Pulmonary artery endothelial cell (primary cell): ENCODE measurements around the gene RSL1D1. TPM values are rescaled to one million over a fixed set of nuclear protein-coding genes. Genes with fewer than 3 reads are reported as not detected.
"Not testable (repeated sequence)": the region's sequence is repeated elsewhere in the genome, so short reads cannot be mapped to it uniquely, and the experiment has no call there.

ENCODE experiments used
- DNase-seq: peaks from one replicate; pipeline ENCODE4 v3.0.0-alpha.2; 2011; ENCODE audit warnings: low read depth, low spot score
- total RNA-seq: library from RNA; depleted of rRNA; stranded (reverse); fragments of >200 nt; gene quantifications from 2 replicates; pipeline ENCODE4 v1.2.3, GENCODE V29; 2014

The RSL1D1 gene
- total RNA-seq, 1 donor from 2014 or later, result 63.6 TPM

- DNase-seq, result no peak
These were observed 6.8 kb downstream of the RSL1D1 start for GRCh38 chr16:11844499-11844898.

DNA sequence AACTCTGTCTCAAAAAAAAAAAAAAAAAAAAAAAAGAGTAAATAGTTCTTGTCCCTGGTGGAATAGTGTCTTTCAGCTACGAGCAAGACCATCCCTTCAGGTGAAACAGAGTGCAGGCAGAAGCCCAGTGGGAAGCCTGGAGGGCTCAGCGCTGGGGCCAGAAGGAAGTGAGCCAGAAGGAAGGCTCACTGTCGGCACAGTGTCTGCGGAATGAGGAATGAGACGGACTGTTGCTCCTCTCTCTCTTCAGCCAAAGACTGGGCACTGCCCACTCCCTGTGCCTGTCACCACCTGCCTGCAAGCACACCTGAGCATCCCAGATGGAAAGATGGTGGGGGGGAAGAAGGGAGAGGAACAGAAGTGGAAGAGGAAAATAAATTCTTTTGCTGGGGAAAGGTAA lies 7.5 kb downstream of the RSL1D1 start:
- no peak for DNase-seq

DNA sequence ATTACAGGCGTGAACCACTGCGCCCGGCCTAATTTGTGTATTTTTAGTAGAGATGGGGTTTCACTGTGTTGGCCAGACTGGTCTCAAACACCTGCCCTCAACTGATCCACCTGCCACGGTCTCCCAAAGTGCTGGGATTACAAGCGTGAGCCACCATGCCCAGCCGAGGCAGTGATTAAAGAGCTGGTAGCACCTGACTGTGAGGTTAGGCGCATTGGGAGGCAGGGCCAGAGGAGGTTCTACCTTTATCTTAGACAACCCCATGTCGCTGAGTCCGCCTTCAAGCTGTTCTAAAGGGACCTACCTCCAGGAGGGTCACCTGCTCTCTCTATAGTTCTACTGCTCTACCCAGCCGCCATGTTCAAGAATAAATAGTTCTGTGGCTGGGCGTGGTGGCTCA lies 8.1 kb downstream of the RSL1D1 start:
- no peak for DNase-seq

DNA sequence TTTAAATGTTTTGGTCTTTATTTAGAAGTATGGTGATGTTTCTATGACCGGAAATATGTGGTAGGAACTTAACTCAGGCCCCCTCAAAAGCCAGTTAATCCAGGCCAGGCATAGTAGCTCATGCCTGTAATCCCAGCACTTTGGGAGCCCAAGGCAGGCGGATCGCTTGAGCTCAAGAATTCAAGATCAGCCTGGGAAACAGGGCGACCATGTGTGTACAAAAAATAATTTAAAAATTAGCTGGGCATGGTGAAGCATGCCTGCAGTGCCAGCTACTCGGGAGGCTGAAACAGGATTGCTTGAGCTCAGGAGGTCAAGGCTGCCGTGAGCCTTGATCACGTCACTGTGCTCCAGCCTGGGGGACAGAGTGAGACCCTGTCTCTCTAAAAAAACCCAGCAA lies 10.3 kb downstream of the RSL1D1 start:
- no peak for DNase-seq

DNA sequence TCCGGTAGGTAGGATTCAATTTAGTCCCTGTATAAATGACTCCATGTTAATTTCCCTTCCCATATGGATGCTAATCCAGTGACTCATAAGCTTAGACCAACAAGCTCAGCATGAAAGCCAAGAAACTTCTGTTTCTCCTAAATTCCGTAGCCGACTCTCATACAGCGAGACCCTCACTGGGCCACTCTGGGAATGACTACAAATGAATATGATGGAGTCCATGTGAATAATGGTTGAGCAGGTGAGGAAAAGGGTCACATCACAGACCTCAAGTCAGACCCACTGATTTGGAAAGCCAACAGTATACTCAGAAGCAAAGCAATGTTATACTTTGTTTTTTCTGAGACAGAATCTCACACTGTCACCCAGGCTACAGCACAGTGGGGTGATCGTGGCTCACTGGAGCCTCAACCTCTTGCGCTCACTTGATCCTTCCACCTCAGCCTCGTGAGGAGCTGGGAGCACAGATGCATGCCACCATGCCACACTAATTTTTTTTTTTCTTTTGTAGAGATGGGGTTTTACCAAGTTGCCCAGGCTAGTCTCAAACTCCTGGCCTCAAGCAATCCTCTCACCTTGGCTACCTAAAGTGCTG lies 14.6 kb downstream of the RSL1D1 start:
- DNase-seq, result no peak

DNA sequence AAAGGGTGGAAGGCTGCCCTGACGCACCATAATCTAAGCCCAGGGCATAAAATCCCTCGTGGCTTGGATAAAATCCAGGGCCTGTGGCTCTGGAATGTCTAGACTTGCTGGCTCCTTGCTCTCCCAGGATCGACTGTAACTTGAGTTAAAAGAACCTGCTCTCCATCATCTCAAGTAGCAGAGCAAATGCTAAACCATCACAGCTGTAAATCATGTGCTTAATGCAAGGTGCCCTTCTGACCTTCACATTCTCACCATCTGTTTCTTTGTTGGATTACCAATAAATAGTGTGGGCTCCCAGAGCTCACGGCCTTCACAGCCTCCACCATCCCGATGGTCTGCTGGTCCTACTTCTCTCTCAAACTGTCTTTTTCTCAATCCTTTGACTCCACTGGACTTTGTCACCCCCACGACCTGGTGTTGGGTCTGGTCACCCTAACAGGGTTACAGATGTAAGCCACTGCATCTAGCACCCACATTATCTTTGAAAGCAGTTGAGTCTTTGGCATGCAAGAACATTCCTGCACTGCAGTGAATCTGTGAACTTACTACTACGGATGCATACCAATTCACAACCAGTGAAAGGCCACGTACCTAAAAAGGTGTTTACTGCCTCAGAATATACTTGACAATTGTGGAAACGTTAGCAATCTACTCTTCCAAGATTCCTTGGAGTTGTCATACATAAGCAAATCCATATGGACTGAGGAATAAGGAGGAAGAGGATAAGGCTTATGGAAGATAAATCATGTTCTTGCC lies 15.3 kb downstream of the RSL1D1 start:
- no peak for DNase-seq

GRCh38 chr16:11835309-11835708 lies 16.0 kb downstream of the RSL1D1 start:
- DNase-seq, result no peak

DNA sequence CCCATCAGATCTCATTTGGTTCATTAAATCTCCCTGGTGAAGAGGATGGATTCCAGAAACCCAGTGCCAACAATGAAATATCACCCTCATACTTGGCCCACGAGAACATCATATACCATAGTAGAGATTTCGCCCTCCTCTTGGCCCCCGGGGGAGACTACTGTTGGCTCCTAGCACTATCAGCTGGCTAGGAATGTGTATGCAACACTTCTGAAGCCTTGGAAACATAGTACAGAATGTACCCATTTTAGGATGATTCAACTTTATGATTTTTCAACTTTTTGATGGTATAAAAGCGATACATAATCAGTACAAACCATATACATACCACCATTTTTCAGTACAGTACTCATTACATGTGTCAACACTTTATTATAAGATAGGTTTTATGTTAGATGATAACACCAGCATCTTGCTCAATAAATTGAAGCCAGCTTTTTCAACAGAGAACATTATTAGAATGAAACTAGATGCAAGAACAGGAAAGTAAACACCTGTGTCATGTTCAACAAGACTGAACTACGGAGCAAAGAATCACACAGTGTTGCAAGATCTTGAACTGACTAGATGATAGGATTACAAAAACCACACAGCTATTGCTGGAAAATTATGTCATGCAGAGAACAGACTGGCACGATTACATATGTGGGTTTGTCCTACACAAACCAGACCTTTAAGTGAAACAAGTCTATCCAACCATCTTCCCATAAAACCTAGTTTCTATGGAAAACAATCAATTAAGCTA lies 17.2 kb downstream of the RSL1D1 start:
- DNase-seq, result no peak

GRCh38 chr16:11828696-11829095 lies 22.6 kb downstream of the RSL1D1 start:
- DNase-seq, result no peak

DNA sequence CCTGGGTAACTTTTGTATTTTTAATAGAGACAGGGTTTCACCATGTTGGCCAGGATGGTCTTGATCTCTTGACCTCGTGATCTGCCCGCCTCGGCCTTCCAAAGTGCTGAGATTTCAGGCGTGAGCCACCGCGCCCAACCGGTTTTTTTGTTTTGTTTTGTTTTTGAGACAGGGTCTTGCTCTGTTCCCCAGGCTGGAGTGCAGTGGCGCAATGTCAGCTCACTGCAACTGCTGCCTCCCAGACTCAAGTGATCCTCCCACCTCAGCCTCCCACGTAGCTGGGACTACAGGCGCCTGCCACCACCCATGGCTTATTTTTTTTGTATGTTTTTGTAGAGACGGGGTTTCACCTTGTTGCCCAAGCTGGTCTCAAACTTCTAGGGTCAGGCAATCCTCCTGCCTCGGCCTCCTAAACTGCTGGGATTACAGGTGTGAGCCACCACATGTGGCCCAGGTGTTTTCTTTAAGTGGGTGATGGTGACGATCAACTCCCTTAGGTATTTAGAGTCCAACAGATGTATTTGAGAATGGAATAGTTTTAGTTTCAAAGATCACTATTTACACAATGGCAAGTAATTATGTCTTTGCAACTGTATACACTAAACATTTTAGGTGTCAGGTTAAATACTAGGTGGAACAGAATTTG lies 25.7 kb downstream of the RSL1D1 start:
- not testable (repeated sequence) for DNase-seq

DNA sequence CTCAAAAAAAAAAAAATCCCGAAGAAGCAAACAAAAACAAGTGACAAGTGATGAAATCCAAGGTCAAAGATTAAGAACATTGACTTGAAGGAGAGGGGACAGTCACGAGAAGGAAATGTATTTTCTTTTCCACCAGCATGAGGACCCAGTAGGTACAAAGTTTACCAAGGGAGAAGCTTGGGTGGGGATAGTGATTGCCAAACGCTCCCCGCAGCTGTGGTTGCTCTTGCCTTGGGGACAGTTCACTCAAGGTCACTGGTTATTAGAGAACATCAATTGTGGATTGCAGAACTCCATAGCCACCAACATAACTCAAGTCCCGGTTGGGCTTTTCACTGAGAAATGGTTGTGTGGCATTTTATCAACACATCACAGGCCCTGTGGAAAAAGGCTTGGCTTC lies 27.0 kb downstream of the RSL1D1 start:
- DNase-seq, result no peak

GRCh38 chr16:11823645-11824044 lies 27.7 kb downstream of the RSL1D1 start:
- not testable (repeated sequence) for DNase-seq

- no peak for DNase-seq
These were observed 31.5 kb downstream of the RSL1D1 start for GRCh38 chr16:11819798-11820197.

DNA sequence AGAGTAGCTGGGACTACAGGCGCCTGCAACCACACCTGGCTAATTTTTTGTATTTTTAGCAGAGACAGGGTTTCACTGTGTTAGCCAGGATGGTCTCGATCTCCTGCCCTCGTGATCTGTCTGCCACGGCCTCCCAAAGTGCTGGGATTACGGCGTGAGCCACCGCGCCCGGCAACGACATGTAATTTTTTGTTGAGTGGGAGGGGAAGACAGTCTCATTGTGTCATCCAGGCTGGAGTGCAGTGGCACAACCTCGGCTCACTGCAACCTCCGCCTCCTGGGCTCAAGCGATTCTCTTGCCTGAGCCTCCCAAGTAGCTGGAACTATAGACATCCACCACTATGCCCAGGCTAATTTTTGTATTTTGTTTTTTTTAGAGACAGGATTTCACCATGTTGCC lies 32.4 kb downstream of the RSL1D1 start:
- DNase-seq, result not testable (repeated sequence)

- DNase-seq, result no peak
These were observed 35.2 kb downstream of the RSL1D1 start for GRCh38 chr16:11816123-11816522.

GRCh38 chr16:11814800-11815199 lies 36.5 kb downstream of the RSL1D1 start:
- DNase-seq, result not testable (repeated sequence)

GRCh38 chr16:11806721-11807120 lies 44.6 kb downstream of the RSL1D1 start:
- DNase-seq, result no peak

DNA sequence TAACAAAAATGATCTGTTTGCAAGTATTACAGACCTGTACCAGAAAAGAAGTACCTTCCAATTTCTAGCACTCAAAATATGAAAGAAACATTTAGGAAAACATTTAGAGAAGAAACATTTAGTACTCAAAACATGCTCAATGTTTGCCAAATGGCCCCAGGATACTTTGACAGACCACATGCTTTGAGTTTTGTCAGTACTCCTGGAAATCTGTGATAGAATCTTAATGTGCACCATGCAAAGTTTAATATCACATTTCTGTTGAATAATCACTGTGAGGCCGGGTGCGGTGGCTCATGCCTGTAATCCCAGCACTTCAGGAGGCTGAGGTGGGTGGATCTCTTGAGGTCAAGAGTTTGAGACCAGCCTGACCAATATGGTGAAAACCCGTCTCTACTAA lies 45.8 kb downstream of the RSL1D1 start:
- DNase-seq, result no peak

- no peak for DNase-seq
These were observed 49.8 kb downstream of the RSL1D1 start for GRCh38 chr16:11801481-11802021.

DNA sequence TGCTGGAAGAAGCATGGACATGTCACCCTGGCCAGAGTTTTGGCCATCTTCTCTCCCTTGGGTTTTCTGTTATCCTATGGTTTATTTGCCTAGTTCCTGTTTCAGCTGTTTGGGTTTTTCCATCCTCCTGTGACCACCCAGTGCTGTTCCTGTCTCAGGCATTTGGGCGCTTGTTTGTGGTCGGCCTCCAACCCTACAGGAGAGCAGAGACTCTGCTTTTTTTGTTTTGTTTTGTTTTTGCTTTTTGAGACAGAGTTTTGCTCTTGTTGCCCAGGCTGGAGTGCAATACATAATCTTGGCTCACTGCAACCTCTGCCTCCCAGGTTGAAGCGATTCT lies 51.0 kb downstream of the RSL1D1 start:
- DNase-seq, result no peak

GRCh38 chr16:11799509-11800381 lies 51.6 kb downstream of the RSL1D1 start:
- DNase-seq, result no peak
